ENCODE results near the gene ACTMAP.

GRCh38 chr19:40776932-40777644 is 26.8 kb upstream of the ACTMAP start:
- no peak for TF ChIP-seq CTCF (IDR thresholded peaks at IDR 0.05)
- peak in 1 of 2 donors; percentile 6 for TF ChIP-seq POLR2A (IDR thresholded peaks at IDR 0.05)
- TF ChIP-seq POLR2AphosphoS5 (IDR thresholded peaks at IDR 0.05), result peak in 1 of 4 donors; percentile 22

Measured in sigmoid colon (tissue), 4 donors.